SK-N-SH (cell line): ENCODE data around the gene DNAH14. TPM values are rescaled to one million over a fixed set of nuclear protein-coding genes. Genes with fewer than 3 reads are reported as not detected.

Experiments used
- CTCF ChIA-PET: fragments of 300-600, 350-600 bp; formaldehyde crosslinking; extraction: SDS; loops from one replicate; lab custom pipeline; 2021; lab: Yijun Ruan, JAX
- POLR2A ChIA-PET: fragments of 350-600 bp; sonication (Branson Sonifier 250); formaldehyde crosslinking; extraction: SDS; loops from one replicate; lab custom pipeline; 2020; ENCODE audit warnings: antibody characterized with exemption, inconsistent platforms; lab: Yijun Ruan, JAX
- DNase-seq: peaks from one replicate; pipeline ENCODE4 v3.0.0; 2012
- H2AFZ ChIP-seq: fragments of 200-600 bp; sonication (generic); 2 replicates; pipeline ENCODE4 v1.8.1; 2016; ENCODE audit warnings: antibody characterized with exemption, mild to moderate bottlenecking, low read depth
- H3F3A ChIP-seq: fragments of 200-600 bp; sonication (generic); replicated peaks from 2 replicates; pipeline ENCODE3; 2016; ENCODE audit warnings: antibody characterized with exemption, mild to moderate bottlenecking; ENCODE audit not compliant: insufficient read depth
- H3K27ac ChIP-seq, 2 experiments: fragments of 200-500 bp in 1 of 2; fragments of 200-600 bp in 1 of 2; sonication (Bioruptor generic) in 1 of 2; sonication (generic), shearing (Covaris generic) in 1 of 2; 2 replicates each; pipeline versions ENCODE4 v1.5.1 to v1.6.1; 2014 to 2016; ENCODE audit warnings: low read depth in 2 of 2, inconsistent platforms in 1 of 2, low read length in 1 of 2, mild to moderate bottlenecking in 1 of 2, mixed read lengths in 1 of 2
- H3K27me3 ChIP-seq: fragments of 200-600 bp; sonication (generic), shearing (Covaris generic); 2 replicates; pipeline ENCODE4 v1.6.1; 2016; ENCODE audit warnings: mixed run types; ENCODE audit not compliant: insufficient read depth
- H3K36me3 ChIP-seq, 2 experiments: fragments of 200-500 bp in 1 of 2; fragments of 200-600 bp in 1 of 2; sonication (Bioruptor generic) in 1 of 2; sonication (generic) in 1 of 2; replicated peaks in 1 of 2; 2 replicates each; pipeline versions ENCODE3 to v1.5.1; 2014 to 2016; ENCODE audit warnings: low read length in 1 of 2, mild to moderate bottlenecking in 1 of 2; ENCODE audit not compliant: insufficient read depth in 2 of 2, control insufficient read depth in 1 of 2
- H3K4me1 ChIP-seq, 2 experiments: fragments of 200-500 bp in 1 of 2; fragments of 200-600 bp in 1 of 2; sonication (Bioruptor generic) in 1 of 2; sonication (generic), shearing (Covaris generic) in 1 of 2; 2 replicates each; pipeline versions ENCODE4 v1.5.1 to v1.6.1; 2014 to 2016; ENCODE audit warnings: low read depth in 1 of 2, low read length in 1 of 2, mixed run types in 1 of 2; ENCODE audit not compliant: insufficient read depth in 2 of 2, control insufficient read depth in 1 of 2
- H3K4me2 ChIP-seq: fragments of 200-600 bp; sonication (generic), shearing (Covaris generic); 2 replicates; pipeline ENCODE4 v1.6.1; 2017; ENCODE audit warnings: mixed run types
- H3K4me3 ChIP-seq, 2 experiments: fragments of 200-500 bp in 1 of 2; fragments of 200-600 bp in 1 of 2; sonication (Bioruptor generic) in 1 of 2; sonication (generic), shearing (Covaris generic) in 1 of 2; 2 replicates each; pipeline versions ENCODE4 v1.5.1 to v1.8.1; 2014 to 2016; ENCODE audit warnings: low read depth in 2 of 2, inconsistent platforms in 1 of 2, low read length in 1 of 2, mild to moderate bottlenecking in 1 of 2, mixed read lengths in 1 of 2, moderate library complexity in 1 of 2
- H3K79me2 ChIP-seq: fragments of 200-600 bp; sonication (generic); 2 replicates; pipeline ENCODE4 v1.8.1; 2017; ENCODE audit warnings: mild to moderate bottlenecking; ENCODE audit not compliant: insufficient read depth
- H3K9ac ChIP-seq: fragments of 200-600 bp; sonication (generic); 2 replicates; pipeline ENCODE4 v1.6.1; 2017; ENCODE audit warnings: mixed run types
- H3K9me2 ChIP-seq: fragments of 200-600 bp; sonication (generic); 2 replicates; pipeline ENCODE4 v1.6.1; 2017; ENCODE audit warnings: mixed run types
- H3K9me3 ChIP-seq: fragments of 200-600 bp; sonication (generic); 2 replicates; pipeline ENCODE4 v1.6.1; 2017; ENCODE audit warnings: mixed run types, mild to moderate bottlenecking, moderate library complexity
- H4K20me1 ChIP-seq: fragments of 200-600 bp; sonication (generic); 2 replicates; pipeline ENCODE4 v1.6.1; 2017; ENCODE audit warnings: mild to moderate bottlenecking, mixed run types; ENCODE audit not compliant: insufficient read depth
- ELF1 ChIP-seq: IDR thresholded peaks from 2 replicates; pipeline ENCODE4 v1.4.0; 2012
- EZH2phosphoT487 ChIP-seq: fragments of 200-600 bp; sonication (generic); IDR thresholded peaks from 2 replicates; pipeline ENCODE4 v1.6.1; 2017; ENCODE audit warnings: low read depth, mixed run types, mild to moderate bottlenecking, antibody characterized with exemption, moderate library complexity, borderline replicate concordance
- FOXM1 ChIP-seq: IDR thresholded peaks from 2 replicates; pipeline ENCODE4 v1.4.0; 2012; ENCODE audit warnings: low read depth, mild to moderate bottlenecking
- GABPA ChIP-seq: IDR thresholded peaks from 2 replicates; pipeline ENCODE4 v1.4.0; 2012; ENCODE audit warnings: low read depth, mild to moderate bottlenecking
- JUND ChIP-seq: IDR thresholded peaks from 2 replicates; pipeline ENCODE4 v1.4.0; 2012
- MEF2A ChIP-seq: IDR thresholded peaks from 2 replicates; pipeline ENCODE4 v1.4.0; 2012; ENCODE audit warnings: low read depth, borderline replicate concordance
- NFIC ChIP-seq: IDR thresholded peaks from 2 replicates; pipeline ENCODE4 v1.4.0; 2012; ENCODE audit warnings: borderline replicate concordance
- POLR2AphosphoS5 ChIP-seq: IDR thresholded peaks from 2 replicates; pipeline ENCODE4 v1.6.1; 2012; ENCODE audit warnings: low read depth, low read length
- RAD21 ChIP-seq: IDR thresholded peaks from 2 replicates; pipeline ENCODE4 v1.6.1; 2012; ENCODE audit warnings: mild to moderate bottlenecking, low read length
- RFX5 ChIP-seq: IDR thresholded peaks from 2 replicates; pipeline ENCODE4 v1.6.1; 2012; ENCODE audit warnings: mild to moderate bottlenecking, improper control_type of control experiment, low read length
- SIN3A ChIP-seq: IDR thresholded peaks from 2 replicates; pipeline ENCODE4 v1.6.1; 2012; ENCODE audit warnings: low read depth, mild to moderate bottlenecking, low read length, moderate library complexity, borderline replicate concordance
- SMC3 ChIP-seq: IDR thresholded peaks from 2 replicates; pipeline ENCODE4 v1.6.1; 2012; ENCODE audit warnings: low read depth, low read length, improper control_type of control experiment
- TAF1 ChIP-seq: IDR thresholded peaks from 2 replicates; pipeline ENCODE4 v1.6.1; 2012; ENCODE audit warnings: low read depth, mild to moderate bottlenecking, low read length, moderate library complexity, borderline replicate concordance
- TCF12 ChIP-seq: IDR thresholded peaks from 2 replicates; pipeline ENCODE4 v1.4.0; 2012
- TEAD4 ChIP-seq: IDR thresholded peaks from 2 replicates; pipeline ENCODE4 v1.4.0; 2012; ENCODE audit warnings: mild to moderate bottlenecking, borderline replicate concordance; ENCODE audit not compliant: insufficient read depth
- WGBS: methylation state at CpG from one replicate; pipeline ENCODE4 v1.1.6; 2017; ENCODE audit warnings: low lambda C conversion rate; 5-methylcytosine and 5-hydroxymethylcytosine counted together
- polyA plus RNA-seq, 3 experiments: library from polyadenylated mRNA; depleted of rRNA; stranded (reverse); fragments of >200 nt; gene quantifications; 2 replicates each; pipeline ENCODE4 v1.2.3, GENCODE V29; 2012
- TF ChIP-seq, protein P1 (sequence below): IDR thresholded peaks from 2 replicates; pipeline ENCODE4 v1.4.0; 2012; ENCODE audit warnings: low read depth, borderline replicate concordance
- TF ChIP-seq, protein P2 (sequence below): fragments of 200-600 bp; sonication (generic); IDR thresholded peaks from 2 replicates; pipeline ENCODE4 v1.6.1; 2017; ENCODE audit warnings: antibody characterized with exemption, mild to moderate bottlenecking, moderate library complexity
- TF ChIP-seq, protein P3 (sequence below): IDR thresholded peaks from 2 replicates; pipeline ENCODE4 v1.4.0; 2012; ENCODE audit warnings: low read depth
- TF ChIP-seq, protein P4 (sequence below): IDR thresholded peaks from 2 replicates; pipeline ENCODE4 v1.6.1; 2012; ENCODE audit warnings: mild to moderate bottlenecking, low read depth, low read length, moderate library complexity

Gene DNAH14
- polyA plus RNA-seq, 1 of the 3 experiments (the other 2 are of a cell fraction): 8.0 TPM

DNA sequence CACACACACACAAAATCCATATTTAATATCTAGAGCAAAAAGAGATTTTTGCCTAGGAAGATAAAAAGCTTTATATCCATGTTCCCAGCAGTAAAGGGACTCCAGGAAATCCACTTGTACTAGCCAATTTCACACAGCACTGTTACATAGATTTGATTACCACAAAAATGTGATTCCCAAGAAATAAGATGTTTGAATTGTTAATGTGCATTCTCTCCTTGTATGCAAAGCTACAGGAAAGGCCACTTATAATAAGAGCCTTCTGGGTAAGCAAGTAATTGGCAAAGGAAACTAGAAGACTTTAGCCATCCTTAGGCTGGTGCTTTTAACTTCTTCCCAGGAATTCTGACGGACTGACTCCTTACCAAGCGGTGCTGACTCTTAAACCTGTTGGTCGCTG, 409.1 kb downstream of the DNAH14 start:
- Histone ChIP-seq H4K20me1 (no peaks in the 10 kb centered on the region), H3K79me2 (no peaks in the 10 kb centered on the region), H3K27me3 (no peaks in the 10 kb centered on the region), H3K4me3 (no peak overlapping the region), H3K4me1 (no peaks in the 10 kb centered on the region), H3K4me2 (no peak overlapping the region), H2AFZ (no peak overlapping the region; the same call in 1 of the 2 replicates), H3K9me2 (no peaks in the 10 kb centered on the region), H3K9me3 (no peaks in the 10 kb centered on the region), H3K36me3 (no peaks in the 10 kb centered on the region), H3K27ac (no peak overlapping the region), H3F3A (peaks cover 15% of the 10 kb centered on the region), H3K9ac (no peak overlapping the region)
- WGBS: 79% methylated on average over 3 of the region's 3 CpGs
- ChIA-PET CTCF (interaction anchor here (3.4 kb wide), 1 partner anchor 20 kb away, joined by 16 read pairs; no protein-coding TSS in a partner anchor), POLR2A (no interaction called here)
- TF ChIP-seq POLR2AphosphoS5: no peak
- TF ChIP-seq, protein P1, sequence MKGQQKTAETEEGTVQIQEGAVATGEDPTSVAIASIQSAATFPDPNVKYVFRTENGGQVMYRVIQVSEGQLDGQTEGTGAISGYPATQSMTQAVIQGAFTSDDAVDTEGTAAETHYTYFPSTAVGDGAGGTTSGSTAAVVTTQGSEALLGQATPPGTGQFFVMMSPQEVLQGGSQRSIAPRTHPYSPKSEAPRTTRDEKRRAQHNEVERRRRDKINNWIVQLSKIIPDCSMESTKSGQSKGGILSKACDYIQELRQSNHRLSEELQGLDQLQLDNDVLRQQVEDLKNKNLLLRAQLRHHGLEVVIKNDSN: no peak
- TF ChIP-seq TCF12: no peak
- TF ChIP-seq RAD21: no peak
- TF ChIP-seq EZH2phosphoT487: no peak
- no peak for TF ChIP-seq SMC3
- TF ChIP-seq, protein P2, sequence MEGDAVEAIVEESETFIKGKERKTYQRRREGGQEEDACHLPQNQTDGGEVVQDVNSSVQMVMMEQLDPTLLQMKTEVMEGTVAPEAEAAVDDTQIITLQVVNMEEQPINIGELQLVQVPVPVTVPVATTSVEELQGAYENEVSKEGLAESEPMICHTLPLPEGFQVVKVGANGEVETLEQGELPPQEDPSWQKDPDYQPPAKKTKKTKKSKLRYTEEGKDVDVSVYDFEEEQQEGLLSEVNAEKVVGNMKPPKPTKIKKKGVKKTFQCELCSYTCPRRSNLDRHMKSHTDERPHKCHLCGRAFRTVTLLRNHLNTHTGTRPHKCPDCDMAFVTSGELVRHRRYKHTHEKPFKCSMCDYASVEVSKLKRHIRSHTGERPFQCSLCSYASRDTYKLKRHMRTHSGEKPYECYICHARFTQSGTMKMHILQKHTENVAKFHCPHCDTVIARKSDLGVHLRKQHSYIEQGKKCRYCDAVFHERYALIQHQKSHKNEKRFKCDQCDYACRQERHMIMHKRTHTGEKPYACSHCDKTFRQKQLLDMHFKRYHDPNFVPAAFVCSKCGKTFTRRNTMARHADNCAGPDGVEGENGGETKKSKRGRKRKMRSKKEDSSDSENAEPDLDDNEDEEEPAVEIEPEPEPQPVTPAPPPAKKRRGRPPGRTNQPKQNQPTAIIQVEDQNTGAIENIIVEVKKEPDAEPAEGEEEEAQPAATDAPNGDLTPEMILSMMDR: no peak
- TF ChIP-seq SIN3A: no peak
- no peak for TF ChIP-seq GABPA
- DNase-seq: no peak

DNA sequence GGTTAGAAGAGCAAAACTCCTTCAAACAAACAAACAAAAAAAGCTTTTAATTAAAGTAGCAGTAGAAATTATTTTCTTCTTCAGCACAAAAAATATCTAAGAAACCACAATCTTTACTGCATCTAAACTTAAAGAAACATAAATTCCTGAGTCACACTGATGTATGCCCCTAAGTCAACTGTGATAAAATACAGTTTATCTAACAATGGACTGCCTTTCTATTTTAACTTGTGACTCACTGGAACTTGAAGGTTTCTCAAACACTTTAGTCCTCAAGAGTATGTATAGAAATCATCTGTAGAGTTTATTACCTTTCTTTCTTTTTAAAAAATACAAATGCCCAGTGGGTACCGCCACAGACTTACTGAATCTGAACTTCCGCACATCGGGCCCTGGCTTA, 412.2 kb downstream of the DNAH14 start:
- POLR2A ChIA-PET: no interaction called here
- TF ChIP-seq ELF1: no peak
- no peak for TF ChIP-seq NFIC
- TF ChIP-seq, protein P2: no peak
- TF ChIP-seq, protein P3, sequence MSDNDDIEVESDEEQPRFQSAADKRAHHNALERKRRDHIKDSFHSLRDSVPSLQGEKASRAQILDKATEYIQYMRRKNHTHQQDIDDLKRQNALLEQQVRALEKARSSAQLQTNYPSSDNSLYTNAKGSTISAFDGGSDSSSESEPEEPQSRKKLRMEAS: no peak
- no peak for TF ChIP-seq FOXM1
- TF ChIP-seq TCF12: no peak
- no peak for TF ChIP-seq JUND
- no peak for TF ChIP-seq EZH2phosphoT487
- no peak for TF ChIP-seq TEAD4
- TF ChIP-seq TAF1: no peak
- TF ChIP-seq RAD21: no peak
- TF ChIP-seq, protein P4, sequence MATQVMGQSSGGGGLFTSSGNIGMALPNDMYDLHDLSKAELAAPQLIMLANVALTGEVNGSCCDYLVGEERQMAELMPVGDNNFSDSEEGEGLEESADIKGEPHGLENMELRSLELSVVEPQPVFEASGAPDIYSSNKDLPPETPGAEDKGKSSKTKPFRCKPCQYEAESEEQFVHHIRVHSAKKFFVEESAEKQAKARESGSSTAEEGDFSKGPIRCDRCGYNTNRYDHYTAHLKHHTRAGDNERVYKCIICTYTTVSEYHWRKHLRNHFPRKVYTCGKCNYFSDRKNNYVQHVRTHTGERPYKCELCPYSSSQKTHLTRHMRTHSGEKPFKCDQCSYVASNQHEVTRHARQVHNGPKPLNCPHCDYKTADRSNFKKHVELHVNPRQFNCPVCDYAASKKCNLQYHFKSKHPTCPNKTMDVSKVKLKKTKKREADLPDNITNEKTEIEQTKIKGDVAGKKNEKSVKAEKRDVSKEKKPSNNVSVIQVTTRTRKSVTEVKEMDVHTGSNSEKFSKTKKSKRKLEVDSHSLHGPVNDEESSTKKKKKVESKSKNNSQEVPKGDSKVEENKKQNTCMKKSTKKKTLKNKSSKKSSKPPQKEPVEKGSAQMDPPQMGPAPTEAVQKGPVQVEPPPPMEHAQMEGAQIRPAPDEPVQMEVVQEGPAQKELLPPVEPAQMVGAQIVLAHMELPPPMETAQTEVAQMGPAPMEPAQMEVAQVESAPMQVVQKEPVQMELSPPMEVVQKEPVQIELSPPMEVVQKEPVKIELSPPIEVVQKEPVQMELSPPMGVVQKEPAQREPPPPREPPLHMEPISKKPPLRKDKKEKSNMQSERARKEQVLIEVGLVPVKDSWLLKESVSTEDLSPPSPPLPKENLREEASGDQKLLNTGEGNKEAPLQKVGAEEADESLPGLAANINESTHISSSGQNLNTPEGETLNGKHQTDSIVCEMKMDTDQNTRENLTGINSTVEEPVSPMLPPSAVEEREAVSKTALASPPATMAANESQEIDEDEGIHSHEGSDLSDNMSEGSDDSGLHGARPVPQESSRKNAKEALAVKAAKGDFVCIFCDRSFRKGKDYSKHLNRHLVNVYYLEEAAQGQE: no peak
- no peak for TF ChIP-seq MEF2A
- TF ChIP-seq POLR2AphosphoS5: no peak
- no peak for TF ChIP-seq RFX5
- Histone ChIP-seq H3K4me1 (peaks cover 0 to 5% of the 10 kb centered on the region in 2 experiments; a peak in 1 of 4 replicates), H4K20me1 (no peaks in the 10 kb centered on the region), H3K9me3 (no peaks in the 10 kb centered on the region), H3K4me2 (no peak overlapping the region), H3K9me2 (no peaks in the 10 kb centered on the region), H3K9ac (no peak overlapping the region), H3K4me3 (no peak overlapping the region), H3K27ac (no peak overlapping the region), H3F3A (no peaks in the 10 kb centered on the region), H2AFZ (no peak overlapping the region), H3K27me3 (no peaks in the 10 kb centered on the region), H3K79me2 (no peaks in the 10 kb centered on the region), H3K36me3 (no peaks in the 10 kb centered on the region)
- no peak for DNase-seq
- CTCF ChIA-PET: no interaction called here
- WGBS: 85% methylated on average over 3 of the region's 3 CpGs
